Measurements from ENCODE around the gene ITGB2. TPM values are rescaled to one million over a fixed set of nuclear protein-coding genes. Genes with fewer than 3 reads are reported as not detected.
A peak's percentile ranks its signal among the peaks of the same experiment; 100 is the strongest.
"Not testable (repeated sequence)": the region's sequence is repeated elsewhere in the genome, so short reads cannot be mapped to it uniquely, and the experiment has no call there.

Gene ITGB2
- total RNA-seq, 1 donor from 2014 or later = 0.91 TPM

DNA sequence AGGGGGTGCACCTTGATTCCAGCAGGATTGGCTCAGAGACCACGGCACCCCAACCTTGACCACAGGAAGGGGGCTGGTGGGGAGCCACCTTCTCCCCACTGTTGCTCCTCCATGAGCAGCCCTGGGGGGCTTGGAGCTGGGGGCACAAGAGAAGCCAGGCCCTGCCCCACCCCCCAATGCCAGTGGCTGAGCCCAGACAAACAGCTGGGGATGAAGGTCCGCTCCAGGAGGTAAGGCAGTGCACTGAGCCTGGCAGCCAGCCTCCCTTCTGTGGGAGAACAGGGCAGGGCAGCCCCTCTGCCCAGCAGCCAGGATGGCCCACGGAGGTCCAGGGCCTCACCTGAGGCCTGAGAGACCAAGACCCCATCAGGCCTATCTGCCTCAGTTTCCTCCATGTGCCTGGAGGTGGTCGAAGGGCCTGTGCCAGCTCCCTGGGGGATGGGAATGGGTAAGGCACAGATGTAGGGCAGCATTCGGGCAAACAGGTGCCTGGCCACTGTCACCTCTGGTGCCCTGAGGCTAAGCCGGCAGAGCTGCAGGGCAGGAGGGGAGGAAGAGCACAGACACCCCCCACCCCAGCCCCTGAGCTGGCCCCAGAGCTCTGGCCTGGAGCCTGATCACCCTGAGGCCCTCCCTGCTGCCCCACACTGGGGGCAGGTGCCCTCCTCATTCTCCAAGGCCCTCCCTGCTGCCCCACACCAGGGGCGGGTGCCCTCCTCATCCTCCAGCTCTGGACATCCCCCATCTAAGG is 7.1 kb downstream of the ITGB2 start:
- H3K27ac Mint-ChIP-seq (ENCODE audit: unreplicated experiment) = no peak overlapping the region
- H3K27me3 Mint-ChIP-seq (ENCODE audit: unreplicated experiment) = peaks cover 7% of the 10 kb centered on the region
- H3K4me1 Mint-ChIP-seq (ENCODE audit: low read depth, unreplicated experiment) = peaks cover 5% of the 10 kb centered on the region
- no peak overlapping the region for H3K4me3 Mint-ChIP-seq (ENCODE audit: unreplicated experiment)
- H3K36me3 Mint-ChIP-seq (ENCODE audit: unreplicated experiment) = no peaks in the 10 kb centered on the region
- no peak for TF ChIP-seq CTCF (IDR thresholded peaks at IDR 0.05; ENCODE audit: partially characterized antibody, unreplicated experiment)
- peaks cover 3% of the 10 kb centered on the region for H3K9me3 Mint-ChIP-seq (ENCODE audit: unreplicated experiment)
- DNase-seq = peak; percentile 9

DNA sequence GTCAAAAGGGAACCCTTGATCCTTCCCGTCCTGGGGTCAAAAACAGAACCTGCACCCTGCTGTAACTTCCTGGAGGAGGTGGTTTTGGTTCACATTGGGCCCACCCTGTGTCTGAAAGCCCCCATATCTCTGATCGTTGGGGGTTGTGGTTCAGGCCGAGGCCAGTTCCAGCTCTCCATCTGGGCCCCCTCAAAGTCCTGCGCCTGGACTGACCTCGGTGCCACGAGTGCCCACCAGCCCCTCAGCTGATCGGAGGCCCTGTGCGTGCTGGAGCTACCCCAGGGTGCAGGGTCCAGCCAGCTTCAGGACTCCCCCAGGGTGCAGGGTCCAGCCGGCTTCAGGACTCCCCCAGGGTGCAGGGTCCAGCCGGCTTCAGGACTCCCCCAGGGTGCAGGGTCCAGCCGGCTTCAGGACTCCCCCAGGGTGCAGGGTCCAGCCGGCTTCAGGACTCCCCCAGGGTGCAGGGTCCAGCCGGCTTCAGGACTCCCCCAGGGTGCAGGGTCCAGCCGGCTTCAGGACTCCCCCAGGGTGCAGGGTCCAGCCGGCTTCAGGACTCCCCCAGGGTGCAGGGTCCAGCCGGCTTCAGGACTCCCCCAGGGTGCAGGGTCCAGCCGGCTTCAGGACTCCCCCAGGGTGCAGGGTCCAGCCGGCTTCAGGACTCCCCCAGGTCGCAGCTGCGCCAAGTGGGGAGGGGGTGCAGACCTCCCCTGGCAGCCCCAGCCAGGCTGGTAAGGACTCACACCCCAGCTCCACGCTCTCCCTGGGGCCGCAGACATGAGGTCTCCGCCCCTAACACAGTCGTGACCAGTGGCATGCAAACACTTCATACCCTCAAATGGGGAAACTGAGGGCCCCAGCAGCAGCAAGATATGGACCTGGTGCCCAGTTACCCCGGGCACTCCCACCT is 7.9 kb downstream of the ITGB2 start:
- H3K36me3 Mint-ChIP-seq (ENCODE audit: unreplicated experiment); DNase-seq; H3K4me3 Mint-ChIP-seq (ENCODE audit: unreplicated experiment); H3K27ac Mint-ChIP-seq (ENCODE audit: unreplicated experiment); H3K9me3 Mint-ChIP-seq (ENCODE audit: unreplicated experiment); H3K27me3 Mint-ChIP-seq (ENCODE audit: unreplicated experiment); H3K4me1 Mint-ChIP-seq (ENCODE audit: low read depth, unreplicated experiment): not testable (repeated sequence)

DNA sequence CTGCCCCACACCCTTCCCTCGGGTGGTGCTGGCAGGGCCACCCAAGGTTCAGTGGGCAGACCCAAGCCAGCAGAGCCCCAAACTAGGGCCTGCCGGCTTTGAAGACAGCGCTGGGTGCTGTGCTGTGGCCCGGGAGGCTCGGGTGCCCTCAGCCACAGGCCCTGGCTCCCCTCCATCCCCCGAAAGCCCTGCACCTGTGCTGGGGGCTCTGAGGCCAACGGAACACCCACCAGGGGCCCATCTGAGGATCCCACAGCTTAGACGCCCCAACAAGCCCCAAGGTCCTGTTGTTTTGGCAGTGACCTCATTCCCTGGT is 8.6 kb downstream of the ITGB2 start:
- H3K27me3 Mint-ChIP-seq (ENCODE audit: unreplicated experiment) = peaks cover 5% of the 10 kb centered on the region
- peaks cover 6% of the 10 kb centered on the region for H3K4me1 Mint-ChIP-seq (ENCODE audit: low read depth, unreplicated experiment)
- no peak for DNase-seq

GRCh38 chr21:44911384-44912157 is 9.1 kb downstream of the ITGB2 start:
- Mint-ChIP-seq H3K36me3 (ENCODE audit: unreplicated experiment) (no peaks in the 10 kb centered on the region), H3K27me3 (ENCODE audit: unreplicated experiment) (peaks cover 5% of the 10 kb centered on the region), H3K9me3 (ENCODE audit: unreplicated experiment) (peaks cover 1% of the 10 kb centered on the region), H3K27ac (ENCODE audit: unreplicated experiment) (no peak overlapping the region), H3K4me3 (ENCODE audit: unreplicated experiment) (no peak overlapping the region), H3K4me1 (ENCODE audit: low read depth, unreplicated experiment) (peaks cover 6% of the 10 kb centered on the region)
- DNase-seq = no peak
- no peak for TF ChIP-seq CTCF (IDR thresholded peaks at IDR 0.05; ENCODE audit: partially characterized antibody, unreplicated experiment)

More for the DNA sequence above, 8.6 kb downstream of the ITGB2 start:
- Mint-ChIP-seq H3K9me3 (ENCODE audit: unreplicated experiment) (peaks cover 1% of the 10 kb centered on the region), H3K36me3 (ENCODE audit: unreplicated experiment) (no peaks in the 10 kb centered on the region), H3K4me3 (ENCODE audit: unreplicated experiment) (no peak overlapping the region), H3K27ac (ENCODE audit: unreplicated experiment) (no peak overlapping the region)
- TF ChIP-seq CTCF (IDR thresholded peaks at IDR 0.05; ENCODE audit: partially characterized antibody, unreplicated experiment) = no peak

DNA sequence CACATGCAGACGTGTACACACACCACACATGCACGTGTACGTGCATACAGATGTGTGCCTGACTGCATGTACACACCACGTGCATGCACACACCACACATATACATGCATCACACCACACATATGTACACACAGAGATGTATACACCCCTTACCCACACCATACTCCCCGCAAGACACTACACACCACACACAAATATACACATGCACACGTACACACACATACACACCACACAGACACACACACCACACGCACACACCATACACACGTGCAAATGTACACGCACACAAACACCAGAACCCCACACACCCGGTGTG is 9.7 kb downstream of the ITGB2 start:
- TF ChIP-seq CTCF (IDR thresholded peaks at IDR 0.05; ENCODE audit: partially characterized antibody, unreplicated experiment) = no peak
- H3K36me3 Mint-ChIP-seq (ENCODE audit: unreplicated experiment) = no peaks in the 10 kb centered on the region
- no peak overlapping the region for H3K27ac Mint-ChIP-seq (ENCODE audit: unreplicated experiment)
- H3K9me3 Mint-ChIP-seq (ENCODE audit: unreplicated experiment) = peaks cover 1% of the 10 kb centered on the region
- H3K4me1 Mint-ChIP-seq (ENCODE audit: low read depth, unreplicated experiment) = peaks cover 6% of the 10 kb centered on the region
- peaks cover 5% of the 10 kb centered on the region for H3K27me3 Mint-ChIP-seq (ENCODE audit: unreplicated experiment)
- DNase-seq = no peak
- H3K4me3 Mint-ChIP-seq (ENCODE audit: unreplicated experiment) = no peak overlapping the region

All from glutamatergic neuron (in vitro differentiated cells).